Astrocyte (in vitro differentiated cells and primary cell): ENCODE data around the gene WNT1. TPM values are rescaled to one million over a fixed set of nuclear protein-coding genes. Genes with fewer than 3 reads are reported as not detected.

Experiments
- DNase-seq: peaks from one replicate; pipeline ENCODE4 v3.0.0-alpha.2; 2010; ENCODE audit warnings: low read depth
- FAIRE-seq: peaks from 2 replicates; lab custom pipeline; 2011; peaks lifted over from hg19 to GRCh38; lab: Jason Lieb, UNC
- H2AFZ ChIP-seq: 2 replicates; pipeline ENCODE4 v1.6.0; 2012; ENCODE audit warnings: low read depth, low read length, inconsistent platforms
- H3K27ac ChIP-seq: 2 replicates; pipeline ENCODE4 v1.5.1; 2011; ENCODE audit warnings: low read depth, low read length, inconsistent platforms
- H3K27me3 ChIP-seq: 2 replicates; pipeline ENCODE4 v1.6.0; 2011; ENCODE audit warnings: low read length, inconsistent platforms; ENCODE audit not compliant: insufficient read depth
- H3K36me3 ChIP-seq: 2 replicates; pipeline ENCODE4 v1.5.1; 2011; ENCODE audit warnings: low read length, inconsistent platforms; ENCODE audit not compliant: insufficient read depth
- H3K4me1 ChIP-seq: 2 replicates; pipeline ENCODE4 v1.5.1; 2011; ENCODE audit warnings: low read length, inconsistent platforms; ENCODE audit not compliant: insufficient read depth
- H3K4me2 ChIP-seq: 2 replicates; pipeline ENCODE4 v1.6.0; 2012; ENCODE audit warnings: low read length, inconsistent platforms
- H3K4me3 ChIP-seq: 2 replicates; pipeline ENCODE4 v1.5.1; 2011; ENCODE audit warnings: low read depth, mild to moderate bottlenecking, low read length, inconsistent platforms; ENCODE audit not compliant: insufficient read depth
- H3K79me2 ChIP-seq: 2 replicates; pipeline ENCODE4 v1.6.0; 2012; ENCODE audit warnings: mild to moderate bottlenecking, low read length, inconsistent platforms; ENCODE audit not compliant: insufficient read depth
- H3K9ac ChIP-seq: 2 replicates; pipeline ENCODE4 v1.6.0; 2012; ENCODE audit warnings: mild to moderate bottlenecking, low read length, inconsistent platforms
- H3K9me3 ChIP-seq: 2 replicates; pipeline ENCODE4 v1.5.1; 2012; ENCODE audit warnings: low read depth, mild to moderate bottlenecking, low read length, inconsistent platforms; ENCODE audit not compliant: insufficient read depth
- H4K20me1 ChIP-seq: 2 replicates; pipeline ENCODE4 v1.6.0; 2012; ENCODE audit warnings: low read length, inconsistent platforms; ENCODE audit not compliant: insufficient read depth
- H3K27ac Mint-ChIP-seq: one replicate; pipeline ENCODE4 v1.8.0; 2021; ENCODE audit warnings: mild to moderate bottlenecking, mixed read lengths; ENCODE audit not compliant: unreplicated experiment
- H3K27me3 Mint-ChIP-seq: one replicate; pipeline ENCODE4 v1.8.0; 2021; ENCODE audit warnings: low read depth, mixed read lengths; ENCODE audit not compliant: unreplicated experiment
- H3K36me3 Mint-ChIP-seq: one replicate; pipeline ENCODE4 v1.8.0; 2021; ENCODE audit warnings: low read depth, mixed read lengths; ENCODE audit not compliant: unreplicated experiment
- H3K4me1 Mint-ChIP-seq: one replicate; pipeline ENCODE4 v1.8.0; 2021; ENCODE audit warnings: low read depth, mixed read lengths; ENCODE audit not compliant: unreplicated experiment
- H3K4me3 Mint-ChIP-seq: one replicate; pipeline ENCODE4 v1.8.0; 2021; ENCODE audit warnings: mild to moderate bottlenecking, moderate library complexity, mixed read lengths; ENCODE audit not compliant: unreplicated experiment
- H3K9me3 Mint-ChIP-seq: one replicate; pipeline ENCODE4 v1.8.0; 2021; ENCODE audit warnings: mild to moderate bottlenecking, mixed read lengths; ENCODE audit not compliant: unreplicated experiment
- CTCF ChIP-seq: IDR thresholded peaks from 2 replicates; pipeline ENCODE4 v1.5.1; 2011; ENCODE audit warnings: low read depth, mild to moderate bottlenecking, inconsistent platforms, low read length, moderate library complexity; ENCODE audit not compliant: insufficient read depth
- EZH2 ChIP-seq: IDR thresholded peaks from 2 replicates; pipeline ENCODE4 v1.6.1; 2012; ENCODE audit warnings: mild to moderate bottlenecking, low read length, inconsistent platforms; ENCODE audit not compliant: insufficient read depth
- total RNA-seq: library from RNA; stranded (reverse); gene quantifications from 2 replicates; pipeline ENCODE4 v1.2.1, GENCODE V29; 2021

The WNT1 gene
- total RNA-seq, 1 donor from 2014 or later: not detected

GRCh38 chr12:48932878-48933277, 45.2 kb upstream of the WNT1 start:
- Mint-ChIP-seq H3K4me1 (peaks cover 2% of the 10 kb centered on the region), H3K36me3 (peaks cover 19% of the 10 kb centered on the region), H3K27ac (no peak overlapping the region), H3K9me3 (no peaks in the 10 kb centered on the region), H3K4me3 (no peak overlapping the region), H3K27me3 (no peaks in the 10 kb centered on the region)
- no peak for TF ChIP-seq CTCF
- TF ChIP-seq EZH2: no peak
- FAIRE-seq (no peak), DNase-seq (no peak)
- peaks cover 8% of the 10 kb centered on the region for H3K79me2 ChIP-seq
- no peak overlapping the region for H2AFZ ChIP-seq
- H3K4me1 ChIP-seq: no peaks in the 10 kb centered on the region
- no peak overlapping the region for H3K4me2 ChIP-seq
- H3K36me3 ChIP-seq: peaks cover 33% of the 10 kb centered on the region
- peaks cover 58% of the 10 kb centered on the region for H4K20me1 ChIP-seq
- H3K9ac ChIP-seq: no peak overlapping the region
- H3K9me3 ChIP-seq: no peaks in the 10 kb centered on the region
- no peak overlapping the region for H3K4me3 ChIP-seq
- no peaks in the 10 kb centered on the region for H3K27me3 ChIP-seq
- no peak overlapping the region for H3K27ac ChIP-seq

- Histone ChIP-seq H3K4me3 (no peak overlapping the region), H2AFZ (no peak overlapping the region), H3K9me3 (no peaks in the 10 kb centered on the region), H3K4me2 (no peak overlapping the region), H3K79me2 (peaks cover 8% of the 10 kb centered on the region), H3K27me3 (no peaks in the 10 kb centered on the region), H3K9ac (no peak overlapping the region), H4K20me1 (peaks cover 61% of the 10 kb centered on the region), H3K4me1 (no peaks in the 10 kb centered on the region), H3K27ac (no peak overlapping the region), H3K36me3 (peaks cover 36% of the 10 kb centered on the region)
- TF ChIP-seq CTCF (no peak), EZH2 (no peak)
- H3K4me3 Mint-ChIP-seq: no peak overlapping the region
- DNase-seq (no peak), FAIRE-seq (no peak)
- H3K4me1 Mint-ChIP-seq: peaks cover 6% of the 10 kb centered on the region
- no peak overlapping the region for H3K27ac Mint-ChIP-seq
- H3K27me3 Mint-ChIP-seq: no peaks in the 10 kb centered on the region
- no peaks in the 10 kb centered on the region for H3K9me3 Mint-ChIP-seq
- peaks cover 24% of the 10 kb centered on the region for H3K36me3 Mint-ChIP-seq
Observed at GRCh38 chr12:48933664-48934311, 44.3 kb upstream of the WNT1 start.

DNA sequence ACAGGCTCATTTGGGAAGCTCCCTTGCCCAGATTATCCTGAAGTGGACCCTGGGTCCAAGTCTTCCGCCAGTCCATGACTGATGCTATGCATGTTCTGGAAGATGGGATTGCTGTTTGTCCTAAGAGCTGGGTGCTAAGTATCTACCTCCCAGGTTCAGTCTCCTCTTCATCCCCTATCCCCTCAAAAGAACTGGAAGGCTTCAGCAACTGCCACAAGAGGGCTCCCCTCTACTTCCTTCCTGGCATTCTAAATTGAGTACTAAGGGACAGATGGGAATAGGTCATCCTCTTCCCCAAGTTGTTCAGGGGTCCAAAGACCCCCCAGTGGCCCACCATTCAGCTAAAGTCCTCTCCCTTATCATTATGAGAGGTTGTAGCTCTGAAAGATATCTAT, 43.8 kb upstream of the WNT1 start:
- DNase-seq: no peak
- no peak overlapping the region for H2AFZ ChIP-seq
- no peaks in the 10 kb centered on the region for H3K27me3 ChIP-seq
- H3K9me3 Mint-ChIP-seq: no peaks in the 10 kb centered on the region
- peaks cover 9% of the 10 kb centered on the region for H3K4me1 Mint-ChIP-seq
- H3K36me3 ChIP-seq: peaks cover 41% of the 10 kb centered on the region
- no peak overlapping the region for H3K4me3 Mint-ChIP-seq
- no peak overlapping the region for H3K4me3 ChIP-seq
- no peaks in the 10 kb centered on the region for H3K27me3 Mint-ChIP-seq
- TF ChIP-seq EZH2: no peak
- peak; percentile 15 for TF ChIP-seq CTCF
- no peaks in the 10 kb centered on the region for H3K4me1 ChIP-seq
- no peak for FAIRE-seq
- H3K27ac Mint-ChIP-seq: no peak overlapping the region
- H3K27ac ChIP-seq: no peak overlapping the region
- H3K9ac ChIP-seq: no peak overlapping the region
- peaks cover 66% of the 10 kb centered on the region for H4K20me1 ChIP-seq
- peaks cover 8% of the 10 kb centered on the region for H3K79me2 ChIP-seq
- peaks cover 24% of the 10 kb centered on the region for H3K36me3 Mint-ChIP-seq
- no peaks in the 10 kb centered on the region for H3K9me3 ChIP-seq
- no peak overlapping the region for H3K4me2 ChIP-seq
